HepG2 (cell line): ENCODE results near the gene KCNIP4. TPM values are rescaled to one million over a fixed set of nuclear protein-coding genes. Genes with fewer than 3 reads are reported as not detected.

Experiments
- ATAC-seq: fragments of 200-7000 bp; cut with Tn5 transposase; 3 replicates; pipeline ENCODE4 v1.9.1; 2020; ENCODE audit warnings: mild to moderate bottlenecking, moderate library complexity
- BruUV-seq: library from RNA; stranded (reverse); fragments of 400-500 nt; replicated peaks from 2 replicates; lab custom pipeline; 2021; lab: Mats Ljungman, UMichigan
- CTCF ChIA-PET: fragments of 300-600 bp; formaldehyde crosslinking; extraction: SDS; loops from one replicate; lab custom pipeline; 2021; ENCODE audit warnings: low total read pairs, inconsistent platforms, low intra/inter-chr PET ratio; lab: Yijun Ruan, JAX
- POLR2A ChIA-PET: fragments of 350-600 bp; sonication (Branson Sonifier 250); formaldehyde crosslinking; loops from one replicate; lab custom pipeline; 2020; ENCODE audit warnings: antibody characterized with exemption, inconsistent platforms; lab: Yijun Ruan, JAX
- DNase-seq: peaks from one replicate; pipeline ENCODE4 v3.0.0-alpha.2; 2015; ENCODE audit warnings: low spot score
- FAIRE-seq: peaks from 3 replicates; lab custom pipeline; 2011; peaks lifted over from hg19 to GRCh38; lab: Jason Lieb, UNC
- H2AFZ ChIP-seq: one replicate; pipeline ENCODE4 v1.6.1; 2011; ENCODE audit warnings: low read length, inconsistent platforms
- H3K27ac ChIP-seq: fragments of 300-600 bp; 3 replicates; pipeline ENCODE4 v1.8.0; 2011; ENCODE audit warnings: mixed run types, mild to moderate bottlenecking, mixed read lengths, low read length, inconsistent platforms; ENCODE audit not compliant: insufficient read depth; ENCODE audit errors: extremely low read length
- H3K27me3 ChIP-seq, 2 experiments: fragments of 200-600 bp in 1 of 2; 2 replicates in 1 of 2; 3 replicates in 1 of 2; pipeline versions ENCODE4 v1.6.0 to v1.8.0; 2011; ENCODE audit warnings: low read length in 2 of 2, mild to moderate bottlenecking in 2 of 2, moderate library complexity in 2 of 2, inconsistent platforms in 1 of 2; ENCODE audit not compliant: insufficient read depth in 2 of 2, control insufficient read depth in 1 of 2
- H3K36me3 ChIP-seq, 2 experiments: fragments of 200-600 bp in 1 of 2; replicated peaks in 1 of 2; 2 replicates in 1 of 2; 3 replicates in 1 of 2; pipeline versions ENCODE4 v1.5.1 to v1.8.0; 2011; ENCODE audit warnings: low read length in 2 of 2, inconsistent platforms in 1 of 2; ENCODE audit not compliant: insufficient read depth in 2 of 2, control insufficient read depth in 1 of 2
- H3K4me1 ChIP-seq: 2 replicates; pipeline ENCODE4 v1.5.1; 2012; ENCODE audit warnings: low read length, inconsistent platforms; ENCODE audit not compliant: insufficient read depth
- H3K4me2 ChIP-seq: 2 replicates; pipeline ENCODE4 v1.6.0; 2011; ENCODE audit warnings: low read depth, low read length, inconsistent platforms
- H3K4me3 ChIP-seq, 3 experiments: fragments of 200-600 bp in 1 of 3; sonication (generic), shearing (Covaris generic) in 1 of 3; replicated peaks in 1 of 3; 2 replicates each; pipeline ENCODE4 v1.5.1; 2011 to 2016; ENCODE audit warnings: low read length in 3 of 3, inconsistent platforms in 2 of 3, low read depth in 2 of 3, mild to moderate bottlenecking in 2 of 3, control low read depth in 1 of 3, mixed read lengths in 1 of 3; ENCODE audit not compliant: insufficient read depth in 1 of 3
- H3K79me2 ChIP-seq: one replicate; pipeline ENCODE4 v1.6.1; 2011; ENCODE audit warnings: low read length, inconsistent platforms; ENCODE audit not compliant: insufficient read depth
- H3K9ac ChIP-seq: 2 replicates; pipeline ENCODE4 v1.6.0; 2011; ENCODE audit warnings: mild to moderate bottlenecking, low read depth, low read length, inconsistent platforms; ENCODE audit not compliant: insufficient read depth
- H3K9me3 ChIP-seq: 2 replicates; pipeline ENCODE4 v1.5.1; 2012; ENCODE audit warnings: mild to moderate bottlenecking, low read length
- H4K20me1 ChIP-seq: 2 replicates; pipeline ENCODE4 v1.6.0; 2011; ENCODE audit warnings: inconsistent platforms, mild to moderate bottlenecking, low read length, moderate library complexity; ENCODE audit not compliant: insufficient read depth
- ATF1 ChIP-seq: IDR thresholded peaks from 2 replicates; pipeline ENCODE4 v1.6.1; 2016; ENCODE audit warnings: mild to moderate bottlenecking, control low read depth
- DMAP1 ChIP-seq: IDR thresholded peaks from 2 replicates; pipeline ENCODE4 v1.6.1; 2016
- FOXA3 ChIP-seq: IDR thresholded peaks from 2 replicates; pipeline ENCODE4 v1.6.1; 2016; ENCODE audit warnings: missing genetic modification reagents, missing compliant biosample characterization
- HMGA1 ChIP-seq: sonication (generic); formaldehyde crosslinking; conservative IDR thresholded peaks from 2 replicates; pipeline ENCODE4 v1.4.0; 2020; ENCODE audit warnings: missing genetic modification reagents
- KDM4B ChIP-seq: sonication (generic); formaldehyde crosslinking; IDR thresholded peaks from 2 replicates; pipeline ENCODE4 v1.4.0; 2020; ENCODE audit warnings: missing genetic modification reagents
- NFYC ChIP-seq: IDR thresholded peaks from 2 replicates; pipeline ENCODE4 v1.6.1; 2016; ENCODE audit warnings: missing genetic modification reagents, missing compliant biosample characterization
- STAG1 ChIP-seq: sonication (generic); formaldehyde crosslinking; IDR thresholded peaks from 2 replicates; pipeline ENCODE4 v1.4.0; 2020; ENCODE audit warnings: missing genetic modification reagents
- WIZ ChIP-seq: sonication (generic); formaldehyde crosslinking; IDR thresholded peaks from 2 replicates; pipeline ENCODE4 v1.5.1; 2020; ENCODE audit warnings: mild to moderate bottlenecking, missing genetic modification reagents
- ZBTB42 ChIP-seq: sonication (generic); formaldehyde crosslinking; IDR thresholded peaks from 2 replicates; pipeline ENCODE4 v1.5.0; 2020; ENCODE audit warnings: mild to moderate bottlenecking, missing genetic modification reagents
- ZFX ChIP-seq: sonication (generic); formaldehyde crosslinking; IDR thresholded peaks from 2 replicates; pipeline ENCODE4 v1.4.0; 2020; ENCODE audit warnings: mild to moderate bottlenecking, low read depth, missing genetic modification reagents, moderate library complexity
- ZNF781 ChIP-seq: sonication (generic); formaldehyde crosslinking; IDR thresholded peaks from 2 replicates; pipeline ENCODE4 v1.5.1; 2020; ENCODE audit warnings: borderline replicate concordance, mild to moderate bottlenecking, missing genetic modification reagents; ENCODE audit errors: not compliant biosample characterization
- ZNF839 ChIP-seq: sonication (generic); formaldehyde crosslinking; IDR thresholded peaks from 2 replicates; pipeline ENCODE4 v1.4.0; 2020; ENCODE audit warnings: missing genetic modification reagents, mild to moderate bottlenecking, borderline replicate concordance
- WGBS: methylation state at CpG from one replicate; pipeline ENCODE4 v1.1.6; 2017; ENCODE audit warnings: low lambda C conversion rate; 5-methylcytosine and 5-hydroxymethylcytosine counted together
- in situ Hi-C: cut with HindIII; loops from 2 replicates; pipeline ENCODE4 v1.10.0; 2017; ENCODE audit warnings: low pct_unique_long_range_greater_than_20kb; ENCODE audit not compliant: extremely low pct_ligation_motif_present
- intact Hi-C: fragments of 100-400 bp; cut with micrococcal nuclease; formaldehyde crosslinking; loops from one replicate; pipeline ENCODE4 v1.10.0; 2022; ENCODE audit not compliant: unreplicated experiment
- polyA plus RNA-seq, 8 experiments: library from polyadenylated mRNA; depleted of rRNA in 3 of 8; stranded (reverse) in 7 of 8; unstranded in 1 of 8; fragments of >200 nt; fragmentation: Illumina TruSeq in 4 of 8; extraction: Trizol in 4 of 8; gene quantifications; 2 replicates each; pipeline versions ENCODE4 v1.2.1 to v1.2.3, GENCODE V29; 2011 to 2016; ENCODE audit warnings: low read depth in 4 of 8, missing spikeins in 1 of 8, mixed read lengths in 1 of 8; ENCODE audit not compliant: insufficient read depth in 1 of 8
- total RNA-seq, 5 experiments: library from RNA; depleted of rRNA; stranded (reverse); fragments of >200 nt; fragmentation: Illumina TruSeq; extraction: Trizol; gene quantifications; 2 replicates each; pipeline ENCODE4 v1.2.3, GENCODE V29; 2016; ENCODE audit warnings: low read depth in 1 of 5
- TF ChIP-seq, protein P1 (sequence below): sonication (generic); formaldehyde crosslinking; IDR thresholded peaks from 2 replicates; pipeline ENCODE4 v1.8.1; 2023; ENCODE audit warnings: mild to moderate bottlenecking, moderate library complexity, missing genetic modification reagents
- TF ChIP-seq, protein P2 (sequence below): sonication (generic); formaldehyde crosslinking; IDR thresholded peaks from 2 replicates; pipeline ENCODE4 v1.4.0; 2020; ENCODE audit warnings: missing genetic modification reagents

KCNIP4 gene
- total and polyA plus RNA-seq, 2 of the 13 experiments (the other 11 are each of a cell fraction or from before 2014, with no cell fraction given) = 0.09 TPM; not detected in 1

DNA sequence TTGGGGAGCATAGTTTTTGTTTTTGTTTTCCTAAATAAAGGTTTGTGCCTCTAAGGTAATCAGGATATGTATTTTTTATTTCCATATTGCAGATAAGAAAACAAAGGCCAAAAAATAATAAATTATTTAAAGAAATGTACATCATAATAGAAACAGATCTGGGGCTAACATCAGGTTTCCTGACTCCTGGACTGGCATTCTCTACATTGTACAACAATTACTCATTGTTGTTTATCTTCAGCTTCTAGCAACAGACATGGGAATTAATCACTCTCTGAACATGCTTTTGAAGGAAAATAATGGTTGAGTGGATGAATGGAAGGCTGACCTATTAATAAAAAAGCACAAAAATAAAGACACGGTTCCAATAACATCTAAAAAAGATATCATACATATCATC is 146.2 kb downstream of the KCNIP4 start:
- TF ChIP-seq ZBTB42 (CRISPR knock-in tag) (no peak), ZNF839 (no peak), STAG1 (CRISPR knock-in tag) (no peak), DMAP1 (no peak), KDM4B (CRISPR knock-in tag) (no peak), ZFX (CRISPR knock-in tag) (no peak), NFYC (CRISPR knock-in tag) (no peak), ZNF781 (CRISPR knock-in tag) (no peak), HMGA1 (no peak), WIZ (CRISPR knock-in tag) (no peak), FOXA3 (CRISPR knock-in tag) (no peak), ATF1 (CRISPR knock-in tag) (no peak)
- TF ChIP-seq, protein P1, sequence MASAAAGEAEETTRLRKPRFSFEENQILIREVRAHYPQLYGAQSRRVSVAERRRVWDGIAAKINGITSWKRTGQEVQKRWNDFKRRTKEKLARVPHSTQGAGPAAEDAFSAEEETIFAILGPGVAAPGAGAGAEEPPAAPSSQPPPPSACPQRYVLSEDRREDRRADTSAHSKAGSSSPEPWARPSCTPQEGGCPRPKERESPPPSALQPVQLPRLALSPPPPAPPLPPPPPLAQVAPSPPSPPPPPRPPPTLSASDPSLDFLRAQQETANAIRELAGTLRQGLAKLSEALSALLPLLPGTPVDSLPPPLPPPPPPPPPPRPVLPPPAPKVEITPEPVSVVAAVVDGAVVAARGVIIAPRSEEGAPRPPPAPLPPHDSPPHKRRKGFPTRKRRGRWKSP (CRISPR knock-in tag) = no peak
- TF ChIP-seq, protein P2, sequence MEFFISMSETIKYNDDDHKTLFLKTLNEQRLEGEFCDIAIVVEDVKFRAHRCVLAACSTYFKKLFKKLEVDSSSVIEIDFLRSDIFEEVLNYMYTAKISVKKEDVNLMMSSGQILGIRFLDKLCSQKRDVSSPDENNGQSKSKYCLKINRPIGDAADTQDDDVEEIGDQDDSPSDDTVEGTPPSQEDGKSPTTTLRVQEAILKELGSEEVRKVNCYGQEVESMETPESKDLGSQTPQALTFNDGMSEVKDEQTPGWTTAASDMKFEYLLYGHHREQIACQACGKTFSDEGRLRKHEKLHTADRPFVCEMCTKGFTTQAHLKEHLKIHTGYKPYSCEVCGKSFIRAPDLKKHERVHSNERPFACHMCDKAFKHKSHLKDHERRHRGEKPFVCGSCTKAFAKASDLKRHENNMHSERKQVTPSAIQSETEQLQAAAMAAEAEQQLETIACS = no peak
- Histone ChIP-seq H3K4me1 (no peaks in the 10 kb centered on the region), H3K36me3 (no peaks in the 10 kb centered on the region), H3K9me3 (no peaks in the 10 kb centered on the region), H2AFZ (no peak overlapping the region), H3K27me3 (no peaks in the 10 kb centered on the region), H4K20me1 (no peaks in the 10 kb centered on the region), H3K79me2 (no peaks in the 10 kb centered on the region), H3K9ac (no peak overlapping the region), H3K4me3 (no peak overlapping the region), H3K27ac (no peak overlapping the region), H3K4me2 (no peak overlapping the region)
- intact Hi-C loops = no loop called here
- ChIA-PET CTCF (no interaction called here), POLR2A (no interaction called here)
- BruUV-seq = no TSS peak
- ATAC-seq (no peak), DNase-seq (no peak), FAIRE-seq (no peak)
- 0% methylated on average over 1 of the region's 1 CpG for WGBS
- in situ Hi-C loops = no loop called here
